Fibroblast of gingiva (primary cell): ENCODE measurements around the gene PRXL2C.

Experiments
- DNase-seq: peaks from one replicate; pipeline ENCODE4 v3.0.0-alpha.2; 2011; ENCODE audit warnings: low read depth

The PRXL2C gene

DNA sequence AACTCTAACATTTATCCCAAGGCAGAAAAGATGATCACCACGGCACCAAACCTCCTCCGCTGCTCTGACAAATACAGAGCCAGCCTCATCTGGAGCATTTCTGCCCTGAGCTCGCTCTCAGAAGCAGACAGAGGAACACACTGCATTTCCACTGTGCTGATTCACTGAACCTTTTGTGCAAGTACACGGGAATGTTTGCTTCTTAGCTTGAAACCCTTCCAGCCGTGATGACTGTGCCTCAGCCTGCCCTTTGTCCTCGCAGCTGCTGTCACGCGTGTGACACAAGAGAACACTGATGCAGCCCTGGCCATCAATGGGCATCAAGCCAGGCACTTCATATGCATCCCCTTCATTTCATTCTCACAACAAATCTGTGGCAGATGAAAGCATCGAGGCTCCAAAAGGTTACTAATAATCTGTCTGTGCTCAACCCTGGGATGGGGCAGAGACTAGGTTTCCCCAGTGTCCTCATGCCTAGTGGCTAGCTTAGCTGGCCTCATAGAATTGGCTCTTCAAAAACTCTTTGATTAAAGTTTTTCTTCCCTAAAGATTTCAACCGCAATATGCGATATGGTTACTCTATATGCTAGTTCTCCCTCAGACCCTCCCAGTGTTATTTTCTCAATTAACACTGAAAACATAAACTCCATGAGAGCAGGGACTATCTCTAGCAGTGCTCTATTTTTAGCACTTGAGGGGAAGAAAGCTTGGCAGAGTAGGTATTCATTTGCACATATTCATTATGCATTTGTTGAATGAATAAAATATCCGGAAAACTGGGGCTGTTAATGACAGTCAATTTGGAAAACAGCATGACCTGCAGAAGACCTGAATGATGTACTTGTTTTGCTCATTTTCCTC lies 42.8 kb downstream of the PRXL2C start:
- peak; percentile 97 for DNase-seq

- no peak for DNase-seq
Observed at GRCh38 chr9:96611302-96611701, 43.8 kb downstream of the PRXL2C start.

- DNase-seq: no peak
Observed at GRCh38 chr9:96609732-96610131, 45.4 kb downstream of the PRXL2C start.

DNA sequence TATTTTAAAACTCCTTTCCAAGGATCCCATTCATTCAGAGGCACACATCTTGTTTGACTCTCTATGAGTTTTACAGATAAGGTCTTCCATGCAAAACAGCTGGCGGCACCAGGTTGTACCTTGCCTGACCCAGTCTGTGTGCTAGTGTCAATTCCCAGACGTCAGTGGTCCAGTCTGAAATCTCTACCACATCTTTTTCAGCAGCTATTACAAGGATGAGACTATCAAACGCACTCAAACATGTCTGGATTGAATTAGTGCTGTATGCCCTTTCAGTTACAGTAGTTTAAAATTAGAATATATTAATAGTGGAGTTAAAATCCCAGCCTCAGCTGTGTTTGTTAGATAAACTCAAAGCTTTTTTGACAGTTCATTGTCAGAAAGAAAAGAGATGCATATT lies 47.1 kb downstream of the PRXL2C start:
- no peak for DNase-seq

DNA sequence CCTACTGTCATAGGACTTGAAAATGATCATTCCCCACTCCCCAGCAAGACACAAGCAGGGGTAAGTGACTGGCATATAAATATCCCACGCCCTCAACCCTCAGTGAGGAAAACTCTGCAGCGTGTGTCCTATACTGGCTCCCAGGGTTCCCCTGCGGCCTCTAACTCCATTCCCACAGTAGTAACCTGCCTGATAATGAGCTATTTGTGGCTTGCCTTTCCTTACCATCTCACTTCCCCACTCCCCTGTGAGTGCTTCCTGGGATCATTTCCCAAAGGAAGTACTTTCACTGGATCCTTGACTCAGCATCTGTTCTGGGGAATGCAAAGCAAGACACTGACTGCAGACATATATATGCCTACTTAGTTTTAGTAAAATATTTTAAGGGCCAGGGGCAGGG lies 49.8 kb downstream of the PRXL2C start:
- DNase-seq: no peak

DNA sequence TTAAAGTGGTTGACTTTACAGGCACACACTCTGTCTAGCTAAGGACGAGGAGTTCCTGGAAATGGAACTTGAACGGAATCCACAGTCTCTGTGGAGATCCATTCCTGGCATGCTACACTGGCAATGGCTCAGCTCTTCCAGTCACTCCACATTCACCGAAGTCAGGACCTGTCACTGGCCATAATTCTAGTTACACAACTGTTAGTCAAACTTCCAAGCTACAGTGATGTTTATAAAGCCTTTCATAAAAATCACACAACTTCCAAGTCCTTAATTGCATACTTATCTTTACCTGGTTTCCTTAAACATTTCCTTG lies 51.2 kb downstream of the PRXL2C start:
- DNase-seq: peak; percentile 73

DNA sequence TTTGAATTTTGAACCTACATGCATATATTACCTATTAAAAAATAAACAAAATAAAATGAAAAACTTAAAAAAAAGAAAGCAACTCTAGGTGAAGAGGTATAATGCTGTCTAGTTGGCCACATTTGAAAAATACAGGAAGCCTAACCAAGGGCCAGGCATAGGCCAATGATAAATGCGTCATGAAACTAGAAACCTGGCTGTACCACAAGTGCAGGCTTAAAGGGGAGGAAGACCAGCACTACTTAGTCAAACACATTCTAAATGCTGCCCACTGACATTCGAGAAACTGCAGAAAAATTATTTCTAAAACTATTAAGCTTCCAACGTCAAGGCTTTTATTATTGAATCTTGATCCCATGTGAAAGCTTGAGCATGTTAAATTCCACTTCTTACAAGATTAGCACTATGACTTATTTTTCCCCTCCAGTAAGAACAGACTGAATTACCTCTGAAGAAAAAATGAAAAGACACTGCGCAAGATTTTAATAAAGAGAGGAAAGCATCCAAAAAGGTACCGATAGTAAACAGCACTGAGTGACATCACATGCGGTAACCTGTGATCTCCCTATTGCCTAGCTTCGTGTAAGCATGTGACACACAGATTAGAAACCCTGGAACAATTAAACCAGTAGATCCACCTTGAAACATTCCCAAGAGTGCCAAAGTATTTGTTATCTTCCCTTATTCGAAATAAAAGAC lies 51.7 kb downstream of the PRXL2C start:
- DNase-seq: peak; percentile 39

DNA sequence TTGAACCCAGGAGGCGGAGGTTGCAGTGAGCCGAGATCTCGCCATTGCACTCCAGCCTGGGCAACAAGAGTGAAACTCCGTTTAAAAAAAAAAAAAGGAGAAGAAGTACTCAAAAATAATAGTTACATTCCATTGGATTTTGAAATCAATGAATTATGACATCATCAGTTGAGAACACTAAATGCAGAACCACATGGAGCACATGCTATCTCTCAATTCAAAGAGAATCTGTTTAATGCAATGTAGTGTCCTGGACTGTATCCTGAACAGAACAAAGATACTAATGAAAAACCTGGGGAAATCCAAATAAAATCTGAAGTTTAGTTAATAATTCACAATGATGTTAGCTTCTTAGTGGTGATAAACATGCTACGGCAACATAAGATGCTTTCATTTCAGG lies 55.8 kb downstream of the PRXL2C start:
- DNase-seq: peak; percentile 71

DNA sequence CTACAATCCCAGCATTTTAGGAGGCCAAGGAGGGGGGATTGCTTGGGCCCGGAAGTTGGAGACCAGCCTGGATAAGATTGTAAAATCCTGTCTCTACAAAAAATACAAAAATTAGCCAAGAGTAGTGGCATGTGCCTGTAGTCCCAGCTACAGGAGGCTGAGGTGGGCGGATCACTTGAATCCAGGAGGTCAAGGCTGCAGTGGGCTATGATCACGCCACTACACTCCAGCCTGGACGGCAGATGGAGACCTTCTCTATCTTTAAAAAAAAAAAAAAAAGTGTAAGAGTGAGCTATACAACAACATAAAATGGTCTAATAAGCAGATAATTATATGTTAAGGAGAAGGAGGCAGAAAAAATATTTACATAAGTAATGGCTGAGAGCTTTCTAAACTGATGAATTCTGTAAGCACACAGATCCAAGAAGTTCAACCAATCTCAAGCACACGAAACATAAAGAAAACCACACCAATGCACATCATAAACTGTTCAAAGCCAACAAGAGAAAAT lies 58.5 kb downstream of the PRXL2C start:
- no peak for DNase-seq
